Measurements from ENCODE around the gene ZNF880. TPM values are rescaled to one million over a fixed set of nuclear protein-coding genes. Genes with fewer than 3 reads are reported as not detected.
"Not testable (repeated sequence)": the region's sequence is repeated elsewhere in the genome, so short reads cannot be mapped to it uniquely, and the experiment has no call there.

Gene ZNF880
- total RNA-seq: 10 to 100 TPM; 20.3 to 29.1 TPM
- long read RNA-seq, donor 1, partial matches to known transcripts: 0 of 2 reads
- long read RNA-seq, donor 1, other reads (novel, unspliced or antisense): 1 of 2 reads
- long read RNA-seq, donor 2, transcript ZNF880-202 (4 exons, 2,230 nt): major isoform, 20 of 33 reads
- long read RNA-seq, donor 2, partial matches to known transcripts: 2 of 33 reads
- long read RNA-seq, donor 2, other reads (novel, unspliced or antisense): 5 of 33 reads

GRCh38 chr19:52369559-52370340, at the start of gene ZNF880:
Gene ZNF880, plus strand, starts transcription at chr19:52369923. Its CDS starts 43 bp downstream, at chr19:52369966.
- intact Hi-C loops (cut with DNase I): no loop called here

GRCh38 chr19:52322429-52322828, 47.3 kb upstream of the ZNF880 start:
- intact Hi-C loops (cut with DNase I): no loop called here
- no peak for DNase-seq (ENCODE audit: low spot score)

More at GRCh38 chr19:52369559-52370340, at the start of gene ZNF880:
- peak; percentile 98 for DNase-seq (ENCODE audit: low spot score)

DNA sequence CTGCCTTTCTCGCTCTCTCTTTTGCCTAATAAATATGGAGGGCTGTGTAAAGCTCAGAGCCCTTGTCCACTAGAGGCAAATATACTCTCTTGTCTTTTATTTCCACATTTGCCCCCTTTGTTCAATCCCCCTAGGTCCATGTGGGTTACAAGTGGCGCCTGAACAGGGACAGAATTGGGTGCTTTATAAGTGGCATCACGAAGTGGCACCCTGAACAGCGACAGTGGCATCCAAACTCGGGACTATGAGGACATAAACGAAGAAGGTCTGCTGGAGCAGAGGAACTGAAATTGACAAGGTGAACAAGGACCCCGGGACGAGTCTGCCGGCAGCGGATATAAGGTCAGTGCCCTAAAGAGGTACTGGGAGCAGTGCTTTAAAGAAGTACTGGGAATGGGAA, 38.0 kb upstream of the ZNF880 start:
- intact Hi-C loops (cut with DNase I): no loop called here
- DNase-seq (ENCODE audit: low spot score): no peak

- DNase-seq (ENCODE audit: low spot score): no peak
- intact Hi-C loops (cut with DNase I): no loop called here
Measured at GRCh38 chr19:52335768-52336116, 34.0 kb upstream of the ZNF880 start.

DNA sequence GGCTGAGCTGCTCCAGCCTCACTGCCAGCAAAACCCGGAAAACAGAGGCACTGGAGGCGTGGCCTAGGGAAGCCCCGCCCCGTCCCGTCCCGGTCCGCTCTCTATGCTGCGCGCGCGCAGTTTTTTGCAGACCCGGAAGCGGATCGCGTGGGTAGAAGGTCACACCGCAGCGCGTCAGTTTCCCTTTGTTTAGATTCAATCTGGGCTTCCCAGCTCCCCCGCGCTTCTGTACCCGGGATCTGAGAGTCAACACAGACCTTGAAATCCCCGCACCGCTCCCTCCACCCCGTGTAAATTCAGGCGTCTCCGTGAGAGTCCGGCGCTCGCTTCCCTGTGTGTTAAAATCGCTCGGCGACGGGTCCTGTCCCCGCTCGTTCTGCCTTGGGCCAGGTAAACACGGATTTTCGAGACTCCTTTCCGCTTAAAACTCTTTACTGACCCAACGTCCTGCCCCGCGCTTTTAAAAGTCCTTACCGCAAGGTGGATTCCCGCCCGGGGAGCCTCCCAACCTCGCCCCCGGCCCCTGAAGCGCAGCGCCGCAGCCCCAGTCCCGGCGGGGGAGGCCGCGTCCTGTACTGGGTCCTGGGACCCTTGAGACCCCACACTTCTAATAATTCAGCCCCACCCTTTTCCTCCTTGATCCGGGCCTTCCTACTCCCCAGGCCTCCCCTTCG, 33.5 kb upstream of the ZNF880 start, which contains the start of gene ZNF610:
ZNF610 (plus strand) TSS at position 127 of the 674 bp plus-strand sequence. CDS start 12,930 bp downstream, outside the sequence.
- intact Hi-C loops (cut with DNase I): no loop called here
- DNase-seq (ENCODE audit: low spot score): peak; percentile 97

- intact Hi-C loops (cut with DNase I): no loop called here
Measured at GRCh38 chr19:52336791-52337381, 32.8 kb upstream of the ZNF880 start.

GRCh38 chr19:52339022-52339421, 30.7 kb upstream of the ZNF880 start:
- DNase-seq (ENCODE audit: low spot score); intact Hi-C loops (cut with DNase I): not testable (repeated sequence)

More at GRCh38 chr19:52336791-52337381, 32.8 kb upstream of the ZNF880 start:
- DNase-seq (ENCODE audit: low spot score): no peak

GRCh38 chr19:52343548-52343947, 26.2 kb upstream of the ZNF880 start:
- no peak for DNase-seq (ENCODE audit: low spot score)
- intact Hi-C loops (cut with DNase I): no loop called here

- intact Hi-C loops (cut with DNase I): no loop called here
- no peak for DNase-seq (ENCODE audit: low spot score)
Measured at GRCh38 chr19:52345162-52345561, 24.6 kb upstream of the ZNF880 start.

DNA sequence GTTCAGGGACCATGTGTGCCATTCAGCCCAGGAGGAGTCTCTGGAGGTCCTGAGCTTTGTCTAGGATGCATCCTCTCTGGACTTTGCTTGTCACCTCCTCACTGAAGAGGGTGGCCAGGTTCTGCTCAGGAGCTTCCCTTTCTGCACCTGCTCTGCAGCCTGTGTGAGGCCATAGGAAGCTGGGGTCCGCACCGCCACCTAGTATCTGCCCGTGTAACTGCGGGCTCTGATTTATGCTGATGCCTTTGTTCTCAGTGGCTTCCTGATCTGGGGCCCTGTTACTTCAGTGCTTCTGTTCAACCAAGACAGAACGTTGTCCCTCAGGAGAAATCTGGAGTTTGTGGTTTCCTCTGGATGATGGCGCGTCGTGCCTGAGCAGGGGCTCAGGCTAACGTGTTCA, 18.2 kb upstream of the ZNF880 start:
- no peak for DNase-seq (ENCODE audit: low spot score)
- intact Hi-C loops (cut with DNase I): no loop called here

GRCh38 chr19:52366414-52366824, 3.3 kb upstream of the ZNF880 start:
- intact Hi-C loops (cut with DNase I): no loop called here
- no peak for DNase-seq (ENCODE audit: low spot score)

GRCh38 chr19:52370341-52370710, 603 bp downstream of the ZNF880 start:
- intact Hi-C loops (cut with DNase I): no loop called here
- no peak for DNase-seq (ENCODE audit: low spot score)

GRCh38 chr19:52391135-52391534, 21.4 kb downstream of the ZNF880 start:
- no peak for DNase-seq (ENCODE audit: low spot score)
- intact Hi-C loops (cut with DNase I): no loop called here

DNA sequence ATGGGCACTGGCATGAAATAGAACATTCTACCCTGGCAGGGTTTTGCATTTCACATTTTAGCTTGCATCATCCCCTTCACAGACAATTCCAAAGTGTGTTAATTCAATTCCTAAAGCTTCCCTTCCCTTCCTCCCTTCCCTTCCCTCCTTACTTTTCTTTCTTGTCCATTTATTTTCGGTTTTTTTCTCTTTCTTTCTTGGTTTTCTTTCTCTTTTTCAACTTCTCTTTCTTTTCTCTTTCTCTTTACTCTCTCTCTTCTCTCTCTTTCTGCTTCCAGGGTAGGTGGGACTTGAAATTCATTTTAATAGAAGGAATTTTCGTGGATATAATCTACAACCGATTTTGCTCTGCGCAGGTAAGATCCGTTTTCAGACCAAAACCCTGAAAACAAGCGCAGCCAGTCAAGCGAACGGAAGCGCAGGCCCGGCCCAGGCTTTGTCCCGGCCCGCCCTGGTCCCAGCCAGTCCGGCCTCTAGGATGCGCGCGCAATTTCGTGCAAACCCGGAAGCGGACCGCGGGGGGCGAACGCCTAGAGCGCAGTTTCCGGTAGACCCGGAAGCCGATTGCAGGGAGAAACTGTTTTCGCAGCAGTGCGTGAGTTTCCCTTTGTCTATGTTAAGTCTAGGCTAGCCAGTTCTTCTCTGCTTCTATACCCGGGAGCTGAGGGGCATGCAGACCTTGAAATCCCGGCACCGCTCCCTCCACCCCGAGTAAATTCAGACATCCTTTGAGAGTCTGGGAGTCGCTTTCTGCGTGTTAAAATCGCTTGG, 27.8 kb downstream of the ZNF880 start, which contains the start of gene ZNF528:
ZNF528 (plus strand) TSS at position 540 of the 771 bp plus-strand sequence. CDS start 4,165 bp downstream, outside the sequence.
- peak; percentile 99 for DNase-seq (ENCODE audit: low spot score)
- intact Hi-C loops (cut with DNase I): no loop called here

DNA sequence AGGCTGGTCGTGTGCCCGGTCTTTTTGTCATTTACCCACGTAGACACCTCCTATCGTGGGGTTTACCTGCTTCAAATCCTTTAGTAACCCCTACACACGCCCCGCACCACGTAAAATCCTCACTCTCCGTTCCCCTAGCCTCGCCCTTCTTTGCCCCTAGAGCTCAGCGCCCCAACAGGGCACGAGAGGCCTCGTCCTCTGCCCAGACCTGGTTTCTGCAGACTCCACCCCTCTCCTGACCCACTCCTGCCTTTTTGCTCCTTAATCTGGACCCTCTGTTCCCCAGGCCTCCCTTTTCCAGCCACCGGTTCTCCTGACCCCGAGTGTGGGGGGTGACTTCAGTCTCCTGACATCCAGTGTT, 28.3 kb downstream of the ZNF880 start:
- intact Hi-C loops (cut with DNase I): no loop called here
- DNase-seq (ENCODE audit: low spot score): no peak

DNA sequence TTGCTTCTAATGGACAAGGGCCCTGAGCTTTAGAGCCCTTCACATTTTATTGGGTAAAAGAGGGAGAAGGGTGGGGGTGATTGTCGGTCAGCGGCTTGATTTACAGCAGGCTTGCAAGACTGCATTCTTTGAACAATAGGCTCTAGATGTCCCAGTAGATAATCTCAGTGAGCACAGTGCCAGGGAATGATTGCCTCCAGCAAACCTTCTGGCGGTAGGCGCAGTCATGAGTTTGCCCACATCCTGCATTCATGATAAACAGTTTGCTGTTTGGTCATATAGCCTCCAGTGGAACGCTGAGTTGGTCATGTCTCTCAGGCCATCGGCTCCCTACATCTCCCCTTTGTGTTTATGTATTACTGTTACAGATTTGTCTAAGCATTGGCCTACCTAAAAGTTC, 40.6 kb downstream of the ZNF880 start:
- no peak for DNase-seq (ENCODE audit: low spot score)
- intact Hi-C loops (cut with DNase I): no loop called here

DNA sequence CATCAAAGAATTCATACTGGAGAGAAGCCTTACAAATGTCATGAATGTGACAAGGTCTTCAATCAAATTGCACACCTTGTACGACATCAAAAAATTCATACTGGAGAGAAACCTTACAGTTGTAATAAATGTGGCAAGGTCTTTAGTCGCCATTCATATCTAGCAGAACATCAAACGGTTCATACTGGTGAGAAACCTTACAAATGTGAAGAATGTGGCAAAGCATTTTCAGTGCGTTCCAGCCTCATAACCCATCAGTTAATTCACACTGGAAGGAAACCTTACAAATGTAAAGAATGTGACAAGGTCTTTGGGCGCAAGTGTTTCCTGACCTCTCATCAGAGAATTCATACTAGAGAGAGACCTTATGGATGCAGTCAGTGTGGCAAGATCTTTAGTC, 46.0 kb downstream of the ZNF880 start:
- intact Hi-C loops (cut with DNase I): no loop called here
- DNase-seq (ENCODE audit: low spot score): no peak

DNA sequence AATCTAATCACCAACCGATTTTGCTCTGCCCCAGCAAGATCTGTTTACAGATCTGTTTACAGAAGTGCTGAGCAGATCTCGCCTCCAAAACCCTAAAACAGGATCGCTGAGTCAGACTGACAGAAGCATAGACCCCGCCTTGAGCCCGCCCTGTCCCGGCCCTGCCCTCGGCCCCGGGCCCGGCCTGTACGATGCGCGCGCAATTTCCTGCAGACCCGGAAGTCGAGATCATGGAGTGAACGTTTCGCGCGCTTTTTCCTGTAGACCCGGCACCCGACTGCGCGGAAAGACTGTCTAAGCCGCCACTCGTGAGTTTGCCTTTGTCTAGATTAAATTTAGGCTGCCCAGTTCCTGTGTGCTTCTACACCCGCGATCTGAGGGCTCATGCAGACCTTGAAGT, 59.2 kb downstream of the ZNF880 start, which contains the start of gene ZNF534:
ZNF534 (plus strand) TSS at position 212 of the 400 bp plus-strand sequence. CDS start 2,327 bp downstream, outside the sequence.
- DNase-seq (ENCODE audit: low spot score): no peak
- intact Hi-C loops (cut with DNase I): no loop called here

Data from posterior vena cava (tissue), 2 donors.